CD14-positive monocyte (primary cell): ENCODE measurements around the gene MORC4. TPM values are rescaled to one million over a fixed set of nuclear protein-coding genes. Genes with fewer than 3 reads are reported as not detected.

Experiments
- DNase-seq, 3 donors: peaks; one replicate each; pipeline ENCODE4 v3.0.0-alpha.2; 2011 to 2022
- H2AFZ ChIP-seq: 2 replicates; pipeline ENCODE4 v1.6.0; 2012; ENCODE audit warnings: mild to moderate bottlenecking, low read depth, low read length, inconsistent platforms; ENCODE audit not compliant: insufficient read depth, poor library complexity, severe bottlenecking
- H3K27ac ChIP-seq, 2 donors: 1 replicate in 1 of 2; 2 replicates in 1 of 2; pipeline ENCODE4 v1.5.1; 2012 to 2013; ENCODE audit warnings: low read length in 2 of 2, control low read depth in 1 of 2, inconsistent platforms in 1 of 2, low read depth in 1 of 2, mild to moderate bottlenecking in 1 of 2
- H3K27me3 ChIP-seq, 2 donors: one replicate each; pipeline versions ENCODE4 v1.6.0 to v1.6.1; 2011 to 2013; ENCODE audit warnings: low read length in 2 of 2; ENCODE audit not compliant: control insufficient read depth in 2 of 2, insufficient read depth in 2 of 2
- H3K36me3 ChIP-seq, 2 donors: replicated peaks in 1 of 2; 1 replicate in 1 of 2; 2 replicates in 1 of 2; pipeline versions ENCODE4 v1.5.1 to v1.6.1; 2012 to 2013; ENCODE audit warnings: low read length in 2 of 2, control low read depth in 1 of 2, inconsistent platforms in 1 of 2, mild to moderate bottlenecking in 1 of 2; ENCODE audit not compliant: insufficient read depth in 2 of 2, control insufficient read depth in 1 of 2
- H3K4me1 ChIP-seq, 2 donors: 1 replicate in 1 of 2; 2 replicates in 1 of 2; pipeline versions ENCODE4 v1.5.1 to v1.6.1; 2012 to 2013; ENCODE audit warnings: low read length in 2 of 2, control low read depth in 1 of 2, inconsistent platforms in 1 of 2, mild to moderate bottlenecking in 1 of 2, moderate library complexity in 1 of 2; ENCODE audit not compliant: insufficient read depth in 2 of 2, control insufficient read depth in 1 of 2
- H3K4me2 ChIP-seq: replicated peaks from 2 replicates; pipeline ENCODE3; 2012; ENCODE audit warnings: low read length, moderate library complexity, mild to moderate bottlenecking; ENCODE audit not compliant: poor library complexity, severe bottlenecking; ENCODE audit errors: extremely low read depth
- H3K4me3 ChIP-seq, 3 experiments: fragments of 200-600 bp in 1 of 3; sonication (generic) in 1 of 3; replicated peaks in 1 of 3; 1 replicate in 2 of 3; 2 replicates in 1 of 3; pipeline ENCODE4 v1.5.1; 2011 to 2013; ENCODE audit warnings: low read length in 3 of 3, mild to moderate bottlenecking in 3 of 3, control low read depth in 2 of 3, low read depth in 2 of 3, inconsistent platforms in 1 of 3, moderate library complexity in 1 of 3
- H3K79me2 ChIP-seq: 2 replicates; pipeline ENCODE4 v1.6.0; 2012; ENCODE audit warnings: mild to moderate bottlenecking, control low read depth, inconsistent platforms, low read length, moderate library complexity; ENCODE audit not compliant: insufficient read depth
- H3K9ac ChIP-seq: 2 replicates; pipeline ENCODE4 v1.6.0; 2017; ENCODE audit warnings: low read length, mild to moderate bottlenecking; ENCODE audit not compliant: insufficient read depth, poor library complexity, severe bottlenecking
- H3K9me3 ChIP-seq, 2 donors: replicated peaks in 1 of 2; 1 replicate in 1 of 2; 2 replicates in 1 of 2; pipeline versions ENCODE4 v1.5.1 to v1.6.1; 2012 to 2013; ENCODE audit warnings: low read length in 2 of 2, control low read depth in 1 of 2; ENCODE audit not compliant: control insufficient read depth in 1 of 2, insufficient read depth in 1 of 2
- H4K20me1 ChIP-seq: 2 replicates; pipeline ENCODE4 v1.6.0; 2012; ENCODE audit warnings: mild to moderate bottlenecking, low read length, control low read depth, moderate library complexity; ENCODE audit not compliant: insufficient read depth
- H3K27ac Mint-ChIP-seq, 7 donors: one replicate each; pipeline ENCODE4 v1.8.0; 2020; ENCODE audit warnings: mild to moderate bottlenecking in 7 of 7, mixed read lengths in 7 of 7, moderate library complexity in 6 of 7, inconsistent platforms in 2 of 7
- H3K27me3 Mint-ChIP-seq, 3 donors: one replicate each; pipeline ENCODE4 v1.8.0; 2021 to 2022; ENCODE audit warnings: low read depth in 3 of 3, mild to moderate bottlenecking in 3 of 3, mixed read lengths in 3 of 3, moderate library complexity in 3 of 3, inconsistent platforms in 1 of 3
- H3K36me3 Mint-ChIP-seq, 2 donors: one replicate each; pipeline ENCODE4 v1.8.0; 2020; ENCODE audit warnings: mixed read lengths in 2 of 2, inconsistent platforms in 1 of 2, mild to moderate bottlenecking in 1 of 2
- H3K4me1 Mint-ChIP-seq: one replicate; pipeline ENCODE4 v1.8.0; 2020; ENCODE audit warnings: mild to moderate bottlenecking, mixed read lengths
- H3K4me3 Mint-ChIP-seq, 2 donors: one replicate each; pipeline ENCODE4 v1.8.0; 2020; ENCODE audit warnings: mild to moderate bottlenecking in 2 of 2, mixed read lengths in 2 of 2, moderate library complexity in 1 of 2
- H3K9me3 Mint-ChIP-seq, 7 donors: one replicate each; pipeline ENCODE4 v1.8.0; 2020 to 2022; ENCODE audit warnings: mixed read lengths in 7 of 7, mild to moderate bottlenecking in 6 of 7, moderate library complexity in 6 of 7, inconsistent platforms in 2 of 7
- WGBS: methylation state at CpG from one replicate; pipeline ENCODE4 v1.1.5; 2013; ENCODE audit warnings: missing lambda C conversion rate; ENCODE audit not compliant: insufficient coverage; 5-methylcytosine and 5-hydroxymethylcytosine counted together
- intact Hi-C, 2 donors: fragments of 100-400 bp; cut with micrococcal nuclease; formaldehyde crosslinking; loops; one replicate each; pipeline versions ENCODE4 v1.15.0 to v1.15.1; 2023
- polyA plus RNA-seq, 3 donors: library from polyadenylated mRNA; depleted of rRNA in 1 of 3; unstranded in 2 of 3; stranded (reverse) in 1 of 3; fragments of 300-500 nt in 2 of 3; fragments of >200 nt in 1 of 3; fragmentation: Illumina TruSeq in 2 of 3; gene quantifications; 1 replicate in 2 of 3; 2 replicates in 1 of 3; pipeline ENCODE4 v1.2.3, GENCODE V29; 2012 to 2021
- TF ChIP-seq, protein P1 (sequence below): fragments of 200-600 bp; IDR thresholded peaks from one replicate; pipeline ENCODE4 v1.8.0; 2022; ENCODE audit warnings: antibody characterized with exemption, mild to moderate bottlenecking

MORC4 gene
- polyA plus RNA-seq, 3 donors = 0.06 to 0.23 (median 0.10) TPM

DNA sequence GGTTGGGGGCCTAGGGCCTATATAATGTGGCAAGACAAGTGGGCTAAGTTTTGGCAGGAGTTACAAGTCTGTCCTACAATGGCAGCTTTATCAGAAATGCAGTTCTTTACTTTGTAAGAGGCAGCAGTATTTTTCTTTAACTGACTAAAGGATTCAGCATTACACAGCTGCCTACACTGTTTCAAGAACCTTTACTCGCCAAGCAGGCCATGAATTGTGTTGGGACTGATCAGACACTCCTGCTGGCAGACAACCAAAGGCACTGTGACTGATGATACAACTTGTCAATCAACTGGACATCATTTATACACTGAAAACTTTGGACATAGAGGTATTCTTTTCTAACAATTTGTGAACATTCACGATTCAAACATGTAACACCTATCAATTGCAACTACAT, 4.3 kb downstream of the MORC4 start:
- intact Hi-C loops = no loop called here
- Mint-ChIP-seq H3K27me3 (peaks cover 7 to 27% (median 20%) of the 10 kb centered on the region in 3 donors), H3K4me3 (no peak overlapping the region), H3K27ac (no peak overlapping the region), H3K4me1 (peaks cover 7% of the 10 kb centered on the region), H3K9me3 (peaks cover 0 to 7% (median 2%) of the 10 kb centered on the region in 7 donors), H3K36me3 (no peaks in the 10 kb centered on the region)
- H3K27me3 ChIP-seq = peaks cover 4 to 16% of the 10 kb centered on the region in 2 donors
- DNase-seq = no peak
- H3K9ac ChIP-seq = no peak overlapping the region
- no peak overlapping the region for H3K4me3 ChIP-seq
- no peaks in the 10 kb centered on the region for H3K36me3 ChIP-seq
- H4K20me1 ChIP-seq = no peaks in the 10 kb centered on the region
- H3K4me2 ChIP-seq = no peak overlapping the region
- no peak overlapping the region for H3K27ac ChIP-seq
- TF ChIP-seq, protein P1, sequence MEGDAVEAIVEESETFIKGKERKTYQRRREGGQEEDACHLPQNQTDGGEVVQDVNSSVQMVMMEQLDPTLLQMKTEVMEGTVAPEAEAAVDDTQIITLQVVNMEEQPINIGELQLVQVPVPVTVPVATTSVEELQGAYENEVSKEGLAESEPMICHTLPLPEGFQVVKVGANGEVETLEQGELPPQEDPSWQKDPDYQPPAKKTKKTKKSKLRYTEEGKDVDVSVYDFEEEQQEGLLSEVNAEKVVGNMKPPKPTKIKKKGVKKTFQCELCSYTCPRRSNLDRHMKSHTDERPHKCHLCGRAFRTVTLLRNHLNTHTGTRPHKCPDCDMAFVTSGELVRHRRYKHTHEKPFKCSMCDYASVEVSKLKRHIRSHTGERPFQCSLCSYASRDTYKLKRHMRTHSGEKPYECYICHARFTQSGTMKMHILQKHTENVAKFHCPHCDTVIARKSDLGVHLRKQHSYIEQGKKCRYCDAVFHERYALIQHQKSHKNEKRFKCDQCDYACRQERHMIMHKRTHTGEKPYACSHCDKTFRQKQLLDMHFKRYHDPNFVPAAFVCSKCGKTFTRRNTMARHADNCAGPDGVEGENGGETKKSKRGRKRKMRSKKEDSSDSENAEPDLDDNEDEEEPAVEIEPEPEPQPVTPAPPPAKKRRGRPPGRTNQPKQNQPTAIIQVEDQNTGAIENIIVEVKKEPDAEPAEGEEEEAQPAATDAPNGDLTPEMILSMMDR = no peak
- peaks cover 0 to 12% of the 10 kb centered on the region in 2 donors for H3K4me1 ChIP-seq
- no peaks in the 10 kb centered on the region for H3K9me3 ChIP-seq
- no peak overlapping the region for H2AFZ ChIP-seq
- H3K79me2 ChIP-seq = no peaks in the 10 kb centered on the region
- WGBS = no CpG with 5 or more reads among the region's 2 CpGs

DNA sequence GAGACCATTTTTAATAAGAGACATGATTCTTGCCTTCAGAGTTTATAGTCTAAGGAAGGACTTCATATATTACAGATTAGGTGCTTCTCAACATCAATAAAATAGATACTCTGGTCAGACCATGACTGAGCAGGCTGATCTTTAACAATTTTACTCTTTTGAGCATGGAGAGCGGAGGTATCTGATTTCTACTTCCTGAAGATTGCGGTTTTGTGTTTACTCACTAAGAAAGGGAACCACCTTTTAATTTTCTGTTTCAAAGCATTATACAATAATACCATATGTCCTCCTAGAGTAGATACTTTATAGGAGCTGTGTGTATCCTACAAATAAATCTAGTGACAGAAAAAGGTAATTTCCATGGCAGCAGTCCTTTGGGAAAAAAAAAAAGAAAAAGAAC, 12.5 kb downstream of the MORC4 start:
- H3K27me3 Mint-ChIP-seq = peaks cover 0 to 4% (median 2%) of the 10 kb centered on the region in 3 donors
- TF ChIP-seq, protein P1 = no peak
- Histone ChIP-seq H4K20me1 (no peaks in the 10 kb centered on the region), H3K36me3 (no peaks in the 10 kb centered on the region), H3K4me3 (no peak overlapping the region), H3K9ac (no peak overlapping the region), H2AFZ (no peak overlapping the region), H3K79me2 (no peaks in the 10 kb centered on the region), H3K27me3 (no peaks in the 10 kb centered on the region), H3K4me2 (no peak overlapping the region), H3K27ac (no peak overlapping the region), H3K9me3 (no peaks in the 10 kb centered on the region), H3K4me1 (no peaks in the 10 kb centered on the region)
- H3K4me1 Mint-ChIP-seq = no peaks in the 10 kb centered on the region
- no peak overlapping the region for H3K4me3 Mint-ChIP-seq
- WGBS = no CpG with 5 or more reads among the region's 2 CpGs
- H3K9me3 Mint-ChIP-seq = no peaks in the 10 kb centered on the region
- no peaks in the 10 kb centered on the region for H3K36me3 Mint-ChIP-seq
- no peak overlapping the region for H3K27ac Mint-ChIP-seq
- intact Hi-C loops = no loop called here
- DNase-seq = no peak
